Naive thymus-derived CD4-positive, alpha-beta T cell (primary cell): ENCODE measurements around the gene CSTF1. TPM values are rescaled to one million over a fixed set of nuclear protein-coding genes. Genes with fewer than 3 reads are reported as not detected.
A peak's percentile ranks its signal among the peaks of the same experiment; 100 is the strongest.
"Not testable (repeated sequence)": the region's sequence is repeated elsewhere in the genome, so short reads cannot be mapped to it uniquely, and the experiment has no call there.

Source experiments
- ATAC-seq: fragments of 150-1000 bp; cut with Tn5 transposase; 2 replicates; pipeline ENCODE4 v1.10.0; 2021; ENCODE audit warnings: mild to moderate bottlenecking, moderate library complexity
- CTCF ChIA-PET: fragments of 350-600 bp; sonication (Branson Sonifier 250); formaldehyde crosslinking; loops from one replicate; lab custom pipeline; 2021; ENCODE audit warnings: antibody characterized with exemption; lab: Charles Lee
- POLR2A ChIA-PET: fragments of 350-600 bp; sonication (Branson Sonifier 250); formaldehyde crosslinking; loops from one replicate; lab custom pipeline; 2021; ENCODE audit warnings: antibody characterized with exemption, inconsistent platforms; lab: Charles Lee
- DNase-seq, 9 donors: peaks; one replicate each; pipeline versions ENCODE4 v3.0.0 to v3.0.0-alpha.2; 2020 to 2022; ENCODE audit warnings: mixed read lengths in 1 of 9
- H3K27ac ChIP-seq: one replicate; pipeline ENCODE4 v1.7.0; 2013; ENCODE audit warnings: mild to moderate bottlenecking, low read depth, low read length, moderate library complexity
- H3K27me3 ChIP-seq, 2 donors: one replicate each; pipeline ENCODE4 v1.7.0; 2013; ENCODE audit warnings: low read length in 2 of 2, mild to moderate bottlenecking in 2 of 2, moderate library complexity in 2 of 2; ENCODE audit not compliant: control insufficient read depth in 2 of 2, insufficient read depth in 2 of 2
- H3K36me3 ChIP-seq, 3 experiments: 1 replicate in 2 of 3; 2 replicates in 1 of 3; pipeline ENCODE4 v1.7.0; 2013; ENCODE audit warnings: low read length in 3 of 3, mild to moderate bottlenecking in 3 of 3, moderate library complexity in 1 of 3; ENCODE audit not compliant: insufficient read depth in 3 of 3, control insufficient read depth in 2 of 3
- H3K4me1 ChIP-seq, 2 donors: one replicate each; pipeline ENCODE4 v1.7.0; 2013; ENCODE audit warnings: low read length in 2 of 2, mild to moderate bottlenecking in 2 of 2, moderate library complexity in 1 of 2; ENCODE audit not compliant: control insufficient read depth in 2 of 2, insufficient read depth in 2 of 2
- H3K4me3 ChIP-seq: 2 replicates; pipeline ENCODE4 v1.7.0; 2013; ENCODE audit warnings: mild to moderate bottlenecking, low read length
- H3K9me3 ChIP-seq, 3 experiments: 1 replicate in 2 of 3; 2 replicates in 1 of 3; pipeline ENCODE4 v1.7.0; 2013; ENCODE audit warnings: low read length in 3 of 3; ENCODE audit not compliant: control insufficient read depth in 2 of 3
- H3K27ac Mint-ChIP-seq, 9 donors: one replicate each; pipeline ENCODE4 v1.8.0; 2020 to 2022; ENCODE audit warnings: mixed read lengths in 9 of 9, mild to moderate bottlenecking in 8 of 9, moderate library complexity in 5 of 9, inconsistent platforms in 2 of 9
- H3K27me3 Mint-ChIP-seq, 5 donors: one replicate each; pipeline ENCODE4 v1.8.0; 2021 to 2022; ENCODE audit warnings: mixed read lengths in 5 of 5, mild to moderate bottlenecking in 1 of 5
- H3K36me3 Mint-ChIP-seq, 5 donors: one replicate each; pipeline ENCODE4 v1.8.0; 2020 to 2022; ENCODE audit warnings: mixed read lengths in 5 of 5, mild to moderate bottlenecking in 3 of 5, inconsistent platforms in 1 of 5
- H3K4me1 Mint-ChIP-seq, 7 donors: one replicate each; pipeline ENCODE4 v1.8.0; 2020 to 2022; ENCODE audit warnings: mixed read lengths in 7 of 7, mild to moderate bottlenecking in 3 of 7, inconsistent platforms in 1 of 7
- H3K4me3 Mint-ChIP-seq, 10 donors: one replicate each; pipeline ENCODE4 v1.8.0; 2020 to 2022; ENCODE audit warnings: mild to moderate bottlenecking in 10 of 10, mixed read lengths in 10 of 10, moderate library complexity in 6 of 10, inconsistent platforms in 2 of 10
- H3K9me3 Mint-ChIP-seq, 11 donors: one replicate each; pipeline ENCODE4 v1.8.0; 2020 to 2022; ENCODE audit warnings: mixed read lengths in 11 of 11, mild to moderate bottlenecking in 4 of 11, inconsistent platforms in 1 of 11, moderate library complexity in 1 of 11
- intact Hi-C, 2 donors: fragments of 100-400 bp; cut with micrococcal nuclease; formaldehyde crosslinking; loops; one replicate each; pipeline ENCODE4 v1.15.1; 2023
- polyA plus RNA-seq, 2 donors: library from polyadenylated mRNA; unstranded; fragments of 300-500 nt; fragmentation: Illumina TruSeq; gene quantifications; one replicate each; pipeline ENCODE4 v1.2.3, GENCODE V29; 2021
- total RNA-seq, 6 experiments: library from RNA in 5 of 6; stranded (reverse) in 5 of 6; gene quantifications; 1 replicate in 5 of 6; 2 replicates in 1 of 6; pipeline ENCODE4 v1.2.3 and lab custom pipeline; 2021 to 2026

CSTF1 gene
- total and polyA plus RNA-seq, 7 experiments from 2014 or later: 16.4 to 50.7 (median 35.9) TPM

DNA sequence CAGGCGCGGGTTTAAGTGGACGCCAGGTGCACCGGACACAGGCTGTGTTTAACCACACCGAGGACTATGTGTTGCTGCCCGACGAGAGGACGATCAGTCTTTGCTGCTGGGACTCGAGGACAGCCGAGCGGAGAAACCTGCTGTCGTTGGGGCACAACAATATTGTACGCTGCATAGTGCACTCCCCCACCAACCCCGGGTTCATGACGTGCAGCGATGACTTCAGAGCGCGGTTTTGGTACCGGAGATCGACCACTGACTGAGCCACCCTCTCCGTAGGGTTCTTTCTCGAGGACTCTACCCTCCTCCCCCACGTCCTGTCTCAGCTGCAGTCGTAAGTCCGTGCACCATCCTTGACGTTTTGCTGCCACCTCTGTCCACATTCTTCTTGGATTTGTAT, 11.0 kb downstream of the CSTF1 start:
- POLR2A ChIA-PET: interaction anchor here (1.6 kb wide), 1 partner anchor 41 kb away, joined by 5 read pairs; no protein-coding TSS in a partner anchor
- peaks cover 5 to 6% of the 10 kb centered on the region in 2 donors for H3K4me1 ChIP-seq
- H3K27ac ChIP-seq: no peak overlapping the region
- peak in 1 of 9 donors; percentile 80 for DNase-seq
- no peak overlapping the region for H3K4me3 ChIP-seq
- intact Hi-C loops: no loop called here
- peaks cover 7 to 50% (median 31%) of the 10 kb centered on the region in 5 donors for H3K36me3 Mint-ChIP-seq
- no peaks in the 10 kb centered on the region for H3K27me3 Mint-ChIP-seq
- H3K27me3 ChIP-seq: no peaks in the 10 kb centered on the region
- peak overlapping the region in 3 of 10 donors; percentile 29 to 69 (median 65) for H3K4me3 Mint-ChIP-seq
- H3K9me3 ChIP-seq: no peaks in the 10 kb centered on the region
- ATAC-seq: no peak
- H3K9me3 Mint-ChIP-seq: peaks cover 0 to 4% (median 0%) of the 10 kb centered on the region in 11 donors
- CTCF ChIA-PET: interaction anchor here (0.7 kb wide), 1 partner anchor 183 kb away, joined by 3 read pairs; no protein-coding TSS in a partner anchor
- peak overlapping the region in 3 of 9 donors; percentile 28 to 96 (median 59) for H3K27ac Mint-ChIP-seq
- peaks cover 10 to 44% (median 25%) of the 10 kb centered on the region in 7 donors for H3K4me1 Mint-ChIP-seq
- peaks cover 18 to 71% (median 25%) of the 10 kb centered on the region in 3 experiments for H3K36me3 ChIP-seq

DNA sequence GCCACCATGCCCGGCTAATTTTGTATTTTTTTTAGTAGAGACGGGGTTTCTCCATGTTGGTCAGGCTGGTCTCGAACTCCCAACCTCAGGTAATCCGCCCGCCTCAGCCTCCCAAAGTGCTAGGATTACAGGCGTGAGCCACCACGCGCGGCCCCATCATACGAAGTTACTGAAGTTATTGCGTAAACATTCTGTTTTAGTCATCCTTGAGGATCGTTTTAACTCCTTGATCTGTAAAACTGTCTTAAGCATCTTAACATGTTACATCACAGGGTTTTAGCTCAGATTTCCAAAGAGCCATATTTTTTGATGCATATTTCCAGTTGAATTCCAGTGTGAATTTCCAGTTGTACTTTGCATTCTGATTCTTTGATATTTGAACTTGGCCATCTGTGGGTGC, 12.9 kb downstream of the CSTF1 start:
- H3K36me3 ChIP-seq: peaks cover 10 to 55% (median 16%) of the 10 kb centered on the region in 3 experiments
- intact Hi-C loops, CTCF ChIA-PET, H3K27me3 Mint-ChIP-seq, DNase-seq, H3K27ac ChIP-seq, H3K4me1 ChIP-seq, H3K4me3 ChIP-seq, H3K9me3 ChIP-seq, H3K4me3 Mint-ChIP-seq, H3K9me3 Mint-ChIP-seq, ATAC-seq, H3K27me3 ChIP-seq: not testable (repeated sequence)
- Mint-ChIP-seq H3K36me3 (peaks cover 3 to 43% (median 21%) of the 10 kb centered on the region in 5 donors), H3K27ac (peak overlapping the region in 3 of 9 donors; percentile 26 to 71 (median 67)), H3K4me1 (peaks cover 8 to 42% (median 22%) of the 10 kb centered on the region in 7 donors)
- POLR2A ChIA-PET: interaction anchor here (1.0 to 1.4 kb wide), 2 partner anchors 77 to 88 kb away, joined by 3 read pairs; no protein-coding TSS in a partner anchor

DNA sequence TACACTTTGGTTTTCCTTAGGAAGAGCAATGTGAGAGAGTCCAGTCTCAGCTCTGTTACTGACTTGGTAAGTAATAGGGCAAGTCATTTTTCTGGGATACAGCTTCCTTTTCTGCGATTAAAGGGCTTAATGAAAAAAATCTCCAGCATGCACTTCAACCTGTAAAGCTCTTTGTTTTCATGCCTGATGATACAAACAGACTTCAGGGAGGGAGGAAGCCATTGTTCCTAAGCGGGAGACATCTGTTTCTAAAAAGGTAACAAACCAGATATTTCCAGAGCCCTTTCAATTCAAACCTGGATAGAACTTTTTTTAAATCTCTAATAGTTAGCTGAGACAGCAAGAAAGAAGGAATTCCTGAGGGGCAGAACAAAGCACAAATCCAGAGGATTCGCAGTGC, 14.5 kb downstream of the CSTF1 start:
- Histone ChIP-seq H3K4me3 (no peak overlapping the region), H3K27ac (no peak overlapping the region), H3K4me1 (peaks cover 0 to 5% of the 10 kb centered on the region in 2 donors), H3K9me3 (no peaks in the 10 kb centered on the region), H3K36me3 (peaks cover 5 to 49% (median 16%) of the 10 kb centered on the region in 3 experiments), H3K27me3 (no peaks in the 10 kb centered on the region)
- DNase-seq (no peak), ATAC-seq (no peak)
- no peaks in the 10 kb centered on the region for H3K27me3 Mint-ChIP-seq
- H3K9me3 Mint-ChIP-seq: peaks cover 0 to 7% (median 0%) of the 10 kb centered on the region in 11 donors
- no peak overlapping the region for H3K4me3 Mint-ChIP-seq
- peak overlapping the region in 1 of 9 donors; percentile 32 for H3K27ac Mint-ChIP-seq
- peaks cover 9 to 49% (median 34%) of the 10 kb centered on the region in 7 donors for H3K4me1 Mint-ChIP-seq
- POLR2A ChIA-PET: interaction anchor here (0.8 to 1.3 kb wide), 3 partner anchors 63 to 98 kb away, joined by 3 to 4 read pairs (median 3); no protein-coding TSS in a partner anchor
- CTCF ChIA-PET: interaction anchor here (1.3 kb wide), 1 partner anchor 14 kb away, joined by 5 read pairs; no protein-coding TSS in a partner anchor
- peaks cover 3 to 45% (median 20%) of the 10 kb centered on the region in 5 donors for H3K36me3 Mint-ChIP-seq
- intact Hi-C loops: no loop called here

DNA sequence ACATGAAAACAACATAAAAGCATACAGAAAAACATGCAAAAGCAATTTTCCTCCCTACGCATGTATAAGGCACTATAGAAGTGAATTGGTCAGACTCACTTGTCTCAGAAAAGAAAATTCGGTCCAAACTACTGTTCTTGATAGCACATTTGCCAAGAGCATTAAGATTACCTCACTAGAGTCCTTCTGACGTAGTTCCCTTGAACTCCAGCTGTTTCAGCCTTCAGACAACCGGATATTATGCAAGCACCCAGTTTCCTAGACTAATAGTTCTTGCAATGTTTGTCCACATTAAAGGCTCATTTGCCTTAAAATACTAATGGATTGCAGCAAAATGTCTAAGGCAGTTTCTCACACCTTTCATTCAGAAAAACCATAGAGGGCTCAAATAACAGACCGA, 17.1 kb downstream of the CSTF1 start:
- ATAC-seq: no peak
- peak overlapping the region in 7 of 9 donors; percentile 75 to 97 (median 86) for H3K27ac Mint-ChIP-seq
- peaks cover 27 to 61% (median 46%) of the 10 kb centered on the region in 7 donors for H3K4me1 Mint-ChIP-seq
- Histone ChIP-seq H3K36me3 (peaks cover 5 to 28% (median 11%) of the 10 kb centered on the region in 3 experiments), H3K9me3 (no peaks in the 10 kb centered on the region), H3K27me3 (no peaks in the 10 kb centered on the region), H3K4me1 (peaks cover 13 to 17% of the 10 kb centered on the region in 2 donors), H3K27ac (no peak overlapping the region), H3K4me3 (no peak overlapping the region)
- H3K36me3 Mint-ChIP-seq: peaks cover 0 to 48% (median 16%) of the 10 kb centered on the region in 5 donors
- ChIA-PET POLR2A (interaction anchor here (1.0 to 1.1 kb wide), 2 partner anchors 17 kb away, joined by 3 to 5 read pairs; partner anchors contain the start of gene CSTF1), CTCF (interaction anchor here (1.1 to 1.3 kb wide), 3 partner anchors 9 to 30 kb away, joined by 3 to 4 read pairs (median 4); no protein-coding TSS in a partner anchor)
- peaks cover 0 to 12% (median 0%) of the 10 kb centered on the region in 11 donors for H3K9me3 Mint-ChIP-seq
- intact Hi-C loops: no loop called here
- no peak for DNase-seq
- no peak overlapping the region for H3K4me3 Mint-ChIP-seq
- H3K27me3 Mint-ChIP-seq: no peaks in the 10 kb centered on the region

DNA sequence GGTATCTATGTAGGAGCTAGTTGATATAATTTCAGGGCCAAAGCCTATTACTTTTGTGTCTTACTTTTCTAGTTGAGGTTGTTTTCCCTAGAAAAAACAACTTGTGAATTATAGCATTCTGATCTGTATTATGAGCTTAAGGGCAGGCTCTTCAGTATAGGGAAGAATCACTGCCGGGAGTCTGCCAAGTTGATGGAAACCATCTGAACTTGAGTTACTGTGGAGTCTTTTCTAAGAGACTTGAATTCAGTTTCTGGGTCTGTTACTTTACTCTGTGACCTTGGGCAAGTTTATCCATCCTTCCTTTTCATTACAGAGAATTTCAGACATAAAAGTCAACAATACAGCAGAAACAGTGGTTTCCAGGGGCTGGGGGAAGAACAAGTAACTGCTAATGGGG, 17.5 kb downstream of the CSTF1 start:
- CTCF ChIA-PET: interaction anchor here (1.1 to 1.3 kb wide), 2 partner anchors 8 to 30 kb away, joined by 4 read pairs; no protein-coding TSS in a partner anchor
- Histone ChIP-seq H3K4me1 (peaks cover 17 to 21% of the 10 kb centered on the region in 2 donors), H3K36me3 (peaks cover 5 to 25% (median 10%) of the 10 kb centered on the region in 3 experiments), H3K4me3 (no peak overlapping the region), H3K9me3 (no peaks in the 10 kb centered on the region), H3K27ac (peak overlapping the region; percentile 19), H3K27me3 (no peaks in the 10 kb centered on the region)
- H3K9me3 Mint-ChIP-seq: peaks cover 0 to 12% (median 0%) of the 10 kb centered on the region in 11 donors
- peak overlapping the region; percentile 60 to 97 (median 84) for H3K27ac Mint-ChIP-seq
- peak overlapping the region in 2 of 10 donors; percentile 25 for H3K4me3 Mint-ChIP-seq
- peaks cover 0 to 49% (median 16%) of the 10 kb centered on the region in 5 donors for H3K36me3 Mint-ChIP-seq
- H3K4me1 Mint-ChIP-seq: peaks cover 28 to 62% (median 50%) of the 10 kb centered on the region in 7 donors
- H3K27me3 Mint-ChIP-seq: no peaks in the 10 kb centered on the region
- POLR2A ChIA-PET: interaction anchor here (1.0 to 1.1 kb wide), 2 partner anchors 16 to 17 kb away, joined by 3 to 5 read pairs; partner anchors contain the start of gene CSTF1
- DNase-seq: no peak
- intact Hi-C loops: no loop called here
- ATAC-seq: no peak

- H3K4me3 ChIP-seq: peak overlapping the region; percentile 71
- H3K27me3 Mint-ChIP-seq, DNase-seq, H3K9me3 ChIP-seq, ATAC-seq, H3K27me3 ChIP-seq, intact Hi-C loops: not testable (repeated sequence)
- Mint-ChIP-seq H3K36me3 (peaks cover 0 to 43% (median 12%) of the 10 kb centered on the region in 5 donors), H3K27ac (peak overlapping the region; percentile 89 to 99 (median 97)), H3K4me1 (peaks cover 28 to 59% (median 55%) of the 10 kb centered on the region in 7 donors), H3K9me3 (peaks cover 0 to 12% (median 0%) of the 10 kb centered on the region in 11 donors), H3K4me3 (peak overlapping the region; percentile 88 to 97 (median 92))
- H3K4me1 ChIP-seq: peaks cover 26 to 30% of the 10 kb centered on the region in 2 donors
- ChIA-PET CTCF (interaction anchor here (0.9 to 1.2 kb wide), 7 partner anchors 13 to 92 kb away, joined by 3 to 5 read pairs (median 3); partner anchors contain the start of gene FAM210B), POLR2A (interaction anchor here (1.0 to 5.5 kb wide), 11 partner anchors 12 to 73 kb away, joined by 3 to 67 read pairs (median 20); partner anchors contain the start of genes AURKA, CSTF1, FAM210B and RTF2)
- H3K27ac ChIP-seq: peak overlapping the region; percentile 78
- peaks cover 5 to 16% (median 10%) of the 10 kb centered on the region in 3 experiments for H3K36me3 ChIP-seq
These were observed 18.8 kb downstream of the CSTF1 start for GRCh38 chr20:56411287-56411686.
